Uterus (tissue), 2 donors: ENCODE data around the gene CIP2A.

ENCODE experiments used
- CTCF ChIP-seq, 4 experiments: fragments of 200-600 bp in 2 of 4; fragments of 450-650 bp in 2 of 4; sonication (generic) in 2 of 4; IDR thresholded peaks; one replicate each; pipeline ENCODE4 v1.5.1; 2016 to 2019; ENCODE audit warnings: antibody characterized with exemption in 4 of 4, mild to moderate bottlenecking in 2 of 4, moderate library complexity in 1 of 4
- POLR2A ChIP-seq, 2 donors: fragments of 450-650 bp; IDR thresholded peaks; one replicate each; pipeline ENCODE4 v1.6.1; 2016; ENCODE audit warnings: antibody characterized with exemption in 2 of 2, mild to moderate bottlenecking in 1 of 2, moderate library complexity in 1 of 2

- no peak for TF ChIP-seq CTCF (IDR thresholded peaks at IDR 0.05)
- no peak for TF ChIP-seq POLR2A (IDR thresholded peaks at IDR 0.05)
These were observed 51.2 kb downstream of the CIP2A start for GRCh38 chr3:108538083-108538482.
